Stimulated activated CD4-positive, alpha-beta T cell treated with anti-CD3 and anti-CD28 coated beads, TNF-alpha, amount 100 ng/mL, for 24 hours (primary cell): ENCODE measurements around the gene LAIR1.
A peak's percentile ranks its signal among the peaks of the same experiment; 100 is the strongest.
"Not testable (repeated sequence)": the region's sequence is repeated elsewhere in the genome, so short reads cannot be mapped to it uniquely, and the experiment has no call there.

Experiments used
- DNase-seq, 3 experiments: peaks; one replicate each; pipeline ENCODE4 v3.0.0-alpha.2; 2020; ENCODE audit warnings: low read depth in 3 of 3

Gene LAIR1

DNA sequence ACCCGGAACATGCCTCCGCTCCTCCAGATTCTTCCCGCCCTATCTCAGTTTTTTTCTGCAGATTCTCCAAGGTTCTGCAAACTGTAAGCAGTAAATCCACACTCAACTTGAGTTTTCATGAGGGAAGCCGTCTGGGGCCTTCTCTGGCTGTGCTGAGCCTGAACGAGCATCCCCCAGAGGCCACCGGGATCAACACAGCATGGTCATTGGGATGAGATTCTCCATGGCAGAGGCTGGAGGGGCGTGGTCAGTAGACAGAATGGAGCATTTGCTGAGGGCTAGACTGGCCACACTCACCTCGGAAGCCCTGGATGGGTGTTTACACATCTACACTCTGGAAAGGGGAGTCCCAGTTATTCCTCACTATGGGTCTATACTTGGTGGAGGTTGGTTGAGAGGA lies 23.4 kb downstream of the LAIR1 start:
- DNase-seq = no peak

DNA sequence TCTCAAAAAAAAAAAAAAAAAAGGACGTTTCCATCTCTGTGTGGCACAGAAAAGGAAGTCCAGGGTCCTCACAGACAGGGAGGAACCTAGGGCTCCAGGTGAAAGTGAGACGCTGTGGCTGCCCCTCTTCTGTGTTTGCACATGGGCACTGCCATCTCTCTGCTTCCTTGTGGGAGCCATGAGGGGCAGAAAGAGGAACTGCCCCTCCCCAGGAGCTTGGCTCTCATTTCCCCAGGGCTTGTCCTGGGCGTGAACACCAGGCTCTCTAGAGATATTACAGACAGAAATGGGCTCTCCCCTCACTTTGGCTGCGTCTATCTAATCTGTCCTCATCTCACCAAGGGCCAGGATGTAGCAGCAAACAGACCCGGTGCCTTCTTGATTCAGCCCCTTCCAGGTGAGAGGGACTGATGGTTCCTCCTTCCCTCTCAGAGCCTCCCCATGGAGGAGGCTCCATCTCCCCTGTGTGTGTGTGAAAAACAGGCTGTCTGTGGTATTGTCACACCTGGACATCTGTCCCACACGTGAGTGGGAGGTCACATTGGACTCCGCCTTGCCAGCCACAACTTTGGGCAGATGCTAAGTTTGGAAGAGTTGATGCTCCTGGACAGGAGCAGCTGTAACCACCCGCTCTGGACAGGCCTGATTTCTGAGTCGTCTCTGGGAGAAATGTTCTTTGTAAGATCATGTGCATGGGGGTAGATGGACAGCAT lies 24.9 kb downstream of the LAIR1 start:
- DNase-seq = no peak

DNA sequence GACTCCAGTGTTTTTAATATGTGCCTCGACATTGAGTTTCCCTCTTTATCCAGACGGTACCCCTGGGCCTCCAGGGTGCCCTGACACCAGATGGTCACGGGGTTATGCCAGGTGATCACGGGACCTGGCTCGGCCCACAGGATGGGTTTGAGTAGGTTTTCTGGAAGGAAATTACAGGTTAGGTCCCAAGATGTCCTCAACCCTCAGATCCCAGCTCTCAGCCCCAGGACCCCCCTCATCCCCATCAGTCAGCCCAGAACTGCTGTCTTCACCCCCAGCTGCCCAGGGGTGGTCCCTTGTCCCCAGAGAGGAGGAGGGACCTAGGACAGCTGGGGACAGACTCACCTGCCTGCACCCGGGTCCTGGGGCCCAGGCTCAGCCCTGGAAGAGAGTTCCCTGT lies 26.2 kb downstream of the LAIR1 start:
- DNase-seq = no peak

DNA sequence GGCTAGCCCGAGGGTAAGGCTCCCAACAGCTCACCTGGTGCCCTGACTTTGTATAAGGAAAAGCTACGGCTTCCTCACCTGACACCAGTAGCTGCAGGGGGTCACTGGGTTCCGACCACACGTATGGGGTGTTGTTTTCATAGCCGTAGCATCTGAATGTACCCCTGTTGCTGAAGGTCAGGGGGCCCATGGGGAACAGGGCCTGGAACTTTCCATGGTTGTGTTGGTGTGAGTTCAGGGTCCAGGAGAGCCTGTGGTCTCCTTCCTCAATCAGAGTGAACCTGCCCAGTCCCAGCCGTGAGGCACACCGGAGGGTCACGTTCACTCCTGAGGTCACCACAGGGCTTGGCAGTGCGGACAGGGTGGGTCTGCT lies 26.9 kb downstream of the LAIR1 start:
- no peak for DNase-seq

DNA sequence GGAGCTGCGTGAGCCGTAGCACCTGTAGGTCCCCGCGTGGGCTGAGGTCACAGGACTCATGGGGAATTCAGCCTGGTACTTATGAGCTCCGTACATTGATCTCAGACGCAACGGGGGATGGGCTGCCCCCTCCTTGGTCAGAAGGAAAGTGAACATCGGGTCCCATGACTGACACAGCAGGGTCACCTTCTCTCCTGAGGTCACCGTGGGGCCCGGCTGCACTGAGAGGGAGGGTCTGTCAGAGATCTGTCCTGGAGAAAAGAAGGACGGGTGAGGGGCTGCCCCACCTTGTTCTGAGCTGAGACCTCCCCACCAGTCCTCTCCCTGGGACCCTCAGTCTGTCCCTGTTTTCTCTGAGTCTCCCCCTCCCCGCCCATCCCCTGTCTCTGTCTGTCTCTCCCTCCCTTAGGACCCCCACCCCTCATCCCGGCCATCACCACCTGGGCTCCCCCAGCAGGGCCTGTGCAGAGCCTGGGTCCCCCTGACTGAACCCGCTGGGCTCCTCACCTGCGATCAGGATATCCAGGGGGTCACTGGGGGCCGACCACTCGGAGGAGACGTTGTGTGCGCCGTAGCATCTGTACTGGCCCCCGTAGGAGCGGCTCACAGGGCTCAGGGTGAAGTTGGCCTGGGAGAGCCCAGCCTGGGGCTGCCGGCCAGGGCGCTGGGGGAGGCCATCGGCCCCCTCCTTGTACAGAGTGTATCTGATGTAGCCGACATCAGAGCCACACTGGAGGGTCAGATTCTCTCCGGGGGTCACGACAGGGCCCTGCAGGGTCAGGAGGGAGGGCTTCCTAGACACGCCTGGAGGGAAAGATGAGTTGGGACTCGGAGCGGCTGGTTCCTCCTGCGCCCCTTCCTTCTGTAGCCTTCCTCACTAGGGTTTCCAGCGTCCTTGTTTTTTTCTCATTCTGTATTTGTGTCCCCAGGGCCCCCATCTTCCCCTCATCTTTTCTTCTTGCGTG lies 27.6 kb downstream of the LAIR1 start:
- DNase-seq = no peak

DNA sequence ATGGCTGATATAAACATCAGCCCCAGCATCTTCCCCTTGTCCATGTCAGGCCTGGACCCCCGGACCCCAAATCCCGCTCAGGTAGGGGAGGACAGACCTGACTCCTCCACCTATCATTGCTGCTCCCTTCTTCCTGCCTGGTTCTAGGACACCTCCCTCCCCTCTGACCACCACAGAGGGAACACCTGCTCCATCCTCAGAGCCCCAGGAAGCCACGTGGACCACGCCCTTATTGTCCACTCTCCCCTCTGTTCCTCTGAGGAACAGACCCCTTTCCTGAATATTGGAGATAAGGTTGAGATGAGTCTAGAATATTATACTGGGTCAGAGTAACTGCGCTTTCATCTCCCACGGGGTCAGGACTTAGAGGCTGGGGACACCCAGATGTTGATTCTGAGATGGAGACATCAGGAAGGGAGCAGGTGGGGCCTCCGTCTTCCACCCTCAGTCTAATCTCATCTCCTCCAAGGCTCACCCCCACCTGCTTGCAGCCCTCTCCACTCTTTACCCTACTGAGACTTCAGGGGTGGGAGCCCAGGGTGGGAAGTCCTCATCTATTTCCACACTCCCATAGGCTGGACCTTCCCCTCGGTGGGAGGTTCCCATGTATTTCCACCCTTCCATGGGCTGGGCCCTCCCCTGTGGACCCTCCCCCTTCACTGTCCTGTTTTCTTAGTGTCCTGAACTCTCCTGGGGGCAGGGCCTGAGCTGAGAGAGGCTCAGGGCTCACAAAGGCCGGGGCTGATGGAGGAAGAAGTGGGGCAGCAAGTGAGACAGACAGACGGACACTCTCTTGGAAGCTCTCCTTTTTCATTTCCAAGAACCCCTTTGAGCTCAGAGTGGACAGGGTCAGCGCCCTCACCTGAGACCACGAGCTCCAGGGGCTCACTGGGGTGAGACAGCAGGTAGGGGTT lies 28.5 kb downstream of the LAIR1 start:
- DNase-seq = no peak

DNA sequence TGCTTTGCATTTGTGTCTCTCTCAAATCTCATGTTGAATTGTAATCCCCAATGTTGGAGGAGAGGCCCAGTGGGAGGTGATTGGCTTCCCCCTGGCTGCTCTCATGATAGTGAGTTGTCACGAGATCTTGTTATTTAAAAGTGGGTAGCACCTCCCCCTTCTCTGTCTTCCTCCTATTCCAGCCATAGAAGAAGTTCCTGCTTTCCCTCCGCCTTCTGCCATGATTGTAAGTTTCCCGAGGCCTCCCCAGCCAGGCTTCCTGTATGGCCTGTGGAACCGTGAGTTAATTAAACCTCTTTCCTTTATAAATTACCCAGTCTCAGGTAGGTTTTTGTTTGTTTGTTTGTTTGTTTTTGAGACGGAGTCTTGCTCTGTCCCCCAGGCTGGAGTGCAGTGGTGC lies 29.6 kb downstream of the LAIR1 start:
- no peak for DNase-seq

DNA sequence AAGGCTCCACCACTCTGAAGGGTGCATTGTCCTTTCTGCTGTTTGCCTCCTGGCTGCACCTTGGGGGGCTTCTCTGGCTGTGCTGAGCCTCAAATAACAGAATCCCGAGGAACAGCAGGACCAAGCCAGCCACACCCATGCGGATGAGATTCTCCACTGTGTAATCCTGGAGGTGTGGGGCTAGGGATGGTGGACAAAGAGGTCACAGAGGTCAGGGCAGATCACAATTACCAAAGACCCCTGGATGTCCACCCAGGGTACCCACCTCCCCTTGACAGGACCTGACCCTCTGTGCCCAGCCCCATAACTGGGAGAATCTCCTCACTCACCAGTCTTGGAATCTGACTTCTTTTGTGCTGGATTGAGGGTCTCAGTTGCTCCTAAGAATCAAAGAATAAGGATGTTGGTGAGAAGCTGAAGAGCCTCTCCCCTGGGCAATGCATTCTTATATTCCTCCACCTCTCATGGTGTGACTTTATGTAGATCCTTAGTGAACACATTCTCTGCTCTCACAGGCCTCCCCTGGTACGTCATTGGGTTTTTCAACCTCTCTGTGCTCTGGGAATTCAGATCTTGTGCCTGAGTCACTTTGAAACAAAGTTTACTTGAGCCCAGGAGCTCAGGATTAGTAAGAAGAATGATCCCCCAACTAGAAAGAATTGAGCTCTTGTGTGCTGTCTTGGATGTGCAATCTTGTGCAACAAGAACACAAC lies 31.0 kb downstream of the LAIR1 start:
- DNase-seq = no peak

DNA sequence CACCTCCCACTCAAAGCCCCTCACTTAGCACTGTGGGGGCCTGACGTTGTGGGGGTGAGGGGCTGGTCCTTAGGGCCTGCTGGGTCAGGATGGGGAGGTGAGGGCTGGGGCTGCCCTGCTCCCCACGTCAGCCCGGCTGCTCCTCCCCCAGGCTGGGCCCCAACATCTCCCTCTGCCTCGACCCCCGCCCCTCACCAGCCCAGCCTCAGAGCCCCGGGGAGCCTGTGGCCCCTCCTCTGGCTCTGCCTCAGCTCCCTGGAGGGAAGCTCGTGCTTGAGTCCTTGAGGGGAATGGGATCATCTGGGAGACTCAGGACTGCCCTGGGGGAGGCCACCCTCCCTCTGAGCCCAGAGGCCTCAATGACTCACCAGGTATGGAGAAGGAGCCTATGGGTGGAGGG lies 32.6 kb downstream of the LAIR1 start:
- DNase-seq = no peak

DNA sequence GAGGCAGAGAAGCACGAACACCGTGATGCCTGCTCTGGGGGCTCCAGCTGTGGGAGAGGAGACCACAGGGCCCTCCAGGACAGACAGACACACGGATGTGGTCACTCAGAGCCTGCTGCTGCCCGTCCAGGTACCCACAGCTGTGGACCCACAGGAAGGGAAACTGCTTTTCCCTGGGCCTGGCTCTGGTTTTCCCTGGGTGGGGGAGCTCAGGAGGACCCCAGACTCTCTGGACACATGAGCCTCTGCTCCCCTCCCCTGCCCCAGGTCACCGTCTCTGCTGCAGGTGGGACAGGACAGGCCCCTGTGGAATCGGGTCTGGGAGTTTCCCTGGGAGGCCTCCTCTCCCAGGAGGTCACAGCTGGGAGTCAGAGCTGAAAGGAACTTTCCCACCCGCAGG lies 33.1 kb downstream of the LAIR1 start:
- DNase-seq = no peak

DNA sequence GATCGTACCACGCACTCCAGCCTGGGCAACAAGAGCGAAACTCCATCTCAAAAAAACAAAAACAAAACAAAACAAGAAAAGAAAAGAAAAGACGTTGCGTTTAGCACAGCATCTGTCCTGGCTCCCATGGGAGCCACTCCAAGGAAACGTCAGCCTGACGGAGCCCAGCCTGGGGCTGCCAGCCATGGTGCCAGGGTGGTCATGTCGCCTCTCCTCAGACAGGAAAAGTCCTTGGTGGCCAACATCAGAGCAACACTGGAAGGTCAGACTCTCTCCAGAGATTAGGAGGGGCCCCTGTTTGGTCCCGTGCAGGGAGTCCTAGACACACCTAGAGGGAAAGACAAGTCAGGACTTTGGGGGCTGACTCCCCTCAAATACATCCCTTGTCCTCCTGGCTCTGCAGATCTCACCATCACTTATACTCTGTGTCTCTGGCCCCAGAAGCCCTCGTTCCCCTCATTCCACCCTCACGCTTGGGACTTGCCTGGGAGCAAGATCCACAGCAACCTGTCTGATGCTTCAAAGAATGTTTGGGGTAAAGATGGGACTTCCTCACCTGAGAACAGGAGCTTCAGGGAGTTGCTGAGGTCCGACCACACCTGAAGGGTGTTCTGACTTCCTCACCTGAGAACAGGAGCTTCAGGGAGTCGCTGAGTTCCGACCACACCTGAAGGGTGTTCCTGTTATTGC lies 35.1 kb downstream of the LAIR1 start:
- no peak for DNase-seq

DNA sequence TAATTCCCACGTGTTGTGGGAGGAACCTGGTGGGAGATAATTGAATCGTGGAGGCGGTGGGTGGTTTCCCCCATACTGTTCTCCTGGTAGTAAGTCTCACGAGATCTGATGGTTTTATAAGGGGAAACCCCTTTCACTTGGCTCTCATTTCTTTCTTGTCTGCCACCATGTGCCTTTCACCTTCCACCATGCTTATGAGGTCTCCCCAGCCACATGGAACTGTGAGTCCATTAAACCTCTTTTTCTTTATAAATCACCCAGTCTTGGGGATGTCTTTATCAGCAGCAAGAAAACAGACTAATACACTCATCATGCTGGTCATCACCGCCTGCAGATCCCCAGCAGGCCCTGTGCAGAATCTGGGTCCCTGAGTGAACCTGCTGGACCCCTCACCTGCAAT lies 36.0 kb downstream of the LAIR1 start:
- DNase-seq = not testable (repeated sequence)

DNA sequence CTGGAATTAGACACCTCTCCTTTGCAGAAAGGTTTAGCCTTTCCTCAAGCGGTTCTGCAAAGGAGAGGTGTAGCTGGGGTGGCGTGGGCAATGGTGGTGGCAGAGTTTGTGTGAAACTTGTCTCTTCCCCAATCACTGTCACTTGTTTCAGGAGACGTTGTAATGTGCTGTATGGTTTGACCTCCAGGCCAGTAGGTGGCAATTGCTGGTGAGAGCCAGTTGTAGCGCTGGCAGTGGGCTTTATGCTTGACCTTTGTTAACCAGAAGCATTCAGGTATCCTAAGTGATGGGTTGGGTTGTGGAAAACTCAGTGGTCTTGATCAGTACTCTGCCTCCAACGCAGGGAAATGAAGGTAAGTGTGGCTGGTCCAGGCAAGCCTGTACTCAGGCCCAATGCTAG lies 39.1 kb downstream of the LAIR1 start:
- DNase-seq = no peak

DNA sequence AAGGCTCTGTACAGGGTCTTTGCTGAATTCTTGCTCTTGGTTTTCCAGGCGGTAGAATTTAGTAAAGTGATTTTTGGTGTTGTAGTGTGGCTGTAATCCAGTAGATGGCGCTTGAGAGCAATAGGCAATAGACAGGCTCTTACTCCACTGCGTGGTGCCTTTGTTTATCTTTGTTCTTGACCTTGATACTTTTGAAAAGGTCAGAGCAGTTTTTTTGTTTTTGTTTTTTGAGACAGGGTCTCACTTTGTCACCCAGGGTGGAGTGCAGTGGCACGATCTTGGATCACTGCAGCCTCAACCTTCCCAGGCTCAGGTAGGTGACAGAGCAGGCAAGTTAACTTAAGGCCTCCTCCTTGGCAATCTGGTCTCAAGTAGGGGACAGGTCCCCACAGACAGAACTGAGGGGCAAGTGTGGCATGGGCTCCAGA lies 39.5 kb downstream of the LAIR1 start:
- peak in 1 of 3 experiments; percentile 42 for DNase-seq

DNA sequence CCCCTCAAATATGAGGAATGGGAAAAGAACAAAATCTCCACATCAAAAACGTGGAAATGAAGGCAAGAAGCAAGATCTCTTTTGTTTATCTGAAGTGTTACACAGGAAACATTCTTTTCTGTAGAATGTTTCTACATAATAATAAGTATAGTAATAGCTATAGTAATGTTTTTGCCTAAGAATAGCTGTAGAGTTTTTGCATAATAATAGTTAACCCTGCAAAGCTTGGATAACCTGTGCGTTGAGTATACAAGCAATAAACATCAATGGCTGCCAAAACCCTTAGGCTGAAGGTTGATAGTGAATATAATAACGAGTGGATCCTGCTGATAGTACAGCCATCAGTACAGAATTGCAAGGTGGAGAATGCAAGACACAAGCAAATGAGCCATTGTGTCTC lies 40.7 kb downstream of the LAIR1 start:
- no peak for DNase-seq

DNA sequence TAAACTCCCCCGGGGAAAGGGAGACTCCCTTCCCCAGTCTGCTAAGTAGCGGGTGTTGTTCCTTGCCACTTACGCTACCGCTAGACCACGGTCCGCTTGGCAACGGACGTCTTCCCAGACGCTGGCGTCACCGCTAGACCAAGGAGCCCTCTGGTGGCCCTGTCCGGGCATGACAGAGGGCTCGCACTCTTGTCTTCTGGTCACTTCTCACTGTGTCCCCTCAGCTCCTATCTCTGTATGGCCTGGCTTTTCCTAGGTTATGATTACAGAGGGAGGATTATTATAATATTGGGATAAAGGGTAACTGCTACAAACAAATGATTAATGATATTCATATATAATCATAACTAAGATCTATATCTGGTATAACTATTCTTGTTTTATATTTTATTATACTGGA lies 41.8 kb downstream of the LAIR1 start:
- DNase-seq = not testable (repeated sequence)

DNA sequence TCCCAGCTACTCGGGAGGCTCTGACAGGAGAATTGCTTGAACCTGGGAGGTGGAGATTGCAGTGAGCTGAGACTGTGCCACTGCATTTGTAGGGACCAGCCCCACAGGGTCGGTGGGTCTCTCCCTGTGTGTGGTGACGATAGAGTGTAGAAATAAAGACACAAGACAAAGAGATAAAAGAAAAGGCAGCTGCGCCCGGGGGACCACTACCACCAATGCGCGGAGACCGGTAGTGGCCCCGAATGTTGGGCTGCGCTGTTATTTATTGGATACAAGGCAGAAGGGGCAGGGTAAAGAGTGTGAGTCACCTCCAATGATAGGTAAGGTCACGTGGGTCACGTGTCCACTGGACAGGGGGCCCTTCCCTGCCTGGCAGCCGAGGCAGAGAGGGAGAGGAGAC lies 42.4 kb downstream of the LAIR1 start:
- not testable (repeated sequence) for DNase-seq

DNA sequence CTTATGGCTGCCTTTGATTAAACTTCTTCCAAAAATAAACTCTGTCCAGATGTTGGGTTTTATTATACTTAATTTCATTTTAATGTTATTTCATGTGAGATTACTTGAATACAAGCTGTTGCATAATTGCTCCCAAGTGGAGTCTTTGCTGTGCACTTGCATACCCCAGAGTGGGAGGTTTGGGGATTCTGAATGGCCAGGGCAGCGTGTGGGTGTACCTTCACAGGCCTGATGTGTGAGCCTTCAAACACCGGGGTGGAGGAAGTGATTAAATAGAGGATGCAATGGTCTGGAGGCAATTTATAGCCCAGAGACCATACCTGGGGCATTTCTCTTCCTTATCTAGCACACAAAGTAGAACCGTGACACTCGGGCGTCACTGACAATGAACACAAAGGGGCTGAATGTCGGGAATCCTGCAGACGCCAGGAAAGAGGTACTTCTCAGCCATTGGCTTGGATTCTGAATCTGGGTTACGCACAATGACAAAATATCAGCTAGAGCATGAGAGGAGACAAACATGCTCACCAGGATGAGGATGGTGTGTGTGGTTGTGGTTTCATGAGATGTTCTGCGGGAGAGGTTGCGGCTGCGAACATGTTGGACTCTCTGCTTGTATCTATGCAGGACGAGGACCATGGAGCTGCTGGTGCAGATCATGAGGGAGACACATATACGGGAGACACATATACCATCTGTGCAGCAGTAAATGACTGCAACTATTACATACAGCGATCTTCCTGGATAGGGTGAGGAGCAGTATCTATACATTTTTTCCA lies 44.6 kb downstream of the LAIR1 start:
- DNase-seq = no peak

DNA sequence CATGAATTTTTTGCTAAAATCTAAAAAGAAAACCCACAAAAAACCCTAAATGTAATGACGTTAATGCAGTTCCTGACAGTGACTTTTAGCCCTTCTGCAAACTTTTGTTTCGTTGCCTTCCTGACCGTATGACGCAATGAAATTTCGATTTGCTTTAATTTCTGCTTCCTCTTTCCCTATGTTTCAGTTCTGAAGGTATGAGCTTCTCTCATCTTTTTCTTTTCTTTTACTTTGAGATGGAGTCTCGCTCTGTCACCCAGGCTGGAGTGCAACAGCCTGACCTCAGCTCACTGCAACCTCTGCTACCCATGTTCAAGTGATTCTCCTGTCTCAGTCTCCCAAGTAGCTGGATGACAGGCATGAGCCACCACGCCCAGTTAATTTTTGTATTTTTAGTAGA lies 45.7 kb downstream of the LAIR1 start:
- no peak for DNase-seq

DNA sequence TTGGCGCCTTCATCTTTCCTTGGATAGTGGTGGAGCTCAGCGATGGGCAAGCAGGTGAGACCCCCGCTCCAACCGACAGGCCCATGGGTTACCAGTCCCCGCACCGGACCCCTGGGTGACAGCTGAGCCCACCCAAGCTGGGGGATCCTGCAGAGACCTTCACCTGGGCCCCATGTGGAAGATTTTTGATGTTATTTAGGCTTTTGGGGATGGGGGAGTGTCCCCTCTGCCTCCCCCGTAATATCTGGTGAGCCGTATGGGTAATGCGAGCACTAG lies 46.8 kb downstream of the LAIR1 start:
- no peak for DNase-seq
